Astrocyte (in vitro differentiated cells and primary cell): ENCODE results near the gene CDCA4. TPM values are rescaled to one million over a fixed set of nuclear protein-coding genes. Genes with fewer than 3 reads are reported as not detected.
A peak's percentile ranks its signal among the peaks of the same experiment; 100 is the strongest.

Source experiments
- DNase-seq: peaks from one replicate; pipeline ENCODE4 v3.0.0-alpha.2; 2010; ENCODE audit warnings: low read depth
- FAIRE-seq: peaks from 2 replicates; lab custom pipeline; 2011; peaks lifted over from hg19 to GRCh38; lab: Jason Lieb, UNC
- H2AFZ ChIP-seq: 2 replicates; pipeline ENCODE4 v1.6.0; 2012; ENCODE audit warnings: low read depth, low read length, inconsistent platforms
- H3K27ac ChIP-seq: 2 replicates; pipeline ENCODE4 v1.5.1; 2011; ENCODE audit warnings: low read depth, low read length, inconsistent platforms
- H3K27me3 ChIP-seq: 2 replicates; pipeline ENCODE4 v1.6.0; 2011; ENCODE audit warnings: low read length, inconsistent platforms; ENCODE audit not compliant: insufficient read depth
- H3K36me3 ChIP-seq: 2 replicates; pipeline ENCODE4 v1.5.1; 2011; ENCODE audit warnings: low read length, inconsistent platforms; ENCODE audit not compliant: insufficient read depth
- H3K4me1 ChIP-seq: 2 replicates; pipeline ENCODE4 v1.5.1; 2011; ENCODE audit warnings: low read length, inconsistent platforms; ENCODE audit not compliant: insufficient read depth
- H3K4me2 ChIP-seq: 2 replicates; pipeline ENCODE4 v1.6.0; 2012; ENCODE audit warnings: low read length, inconsistent platforms
- H3K4me3 ChIP-seq: 2 replicates; pipeline ENCODE4 v1.5.1; 2011; ENCODE audit warnings: low read depth, mild to moderate bottlenecking, low read length, inconsistent platforms; ENCODE audit not compliant: insufficient read depth
- H3K79me2 ChIP-seq: 2 replicates; pipeline ENCODE4 v1.6.0; 2012; ENCODE audit warnings: mild to moderate bottlenecking, low read length, inconsistent platforms; ENCODE audit not compliant: insufficient read depth
- H3K9ac ChIP-seq: 2 replicates; pipeline ENCODE4 v1.6.0; 2012; ENCODE audit warnings: mild to moderate bottlenecking, low read length, inconsistent platforms
- H3K9me3 ChIP-seq: 2 replicates; pipeline ENCODE4 v1.5.1; 2012; ENCODE audit warnings: low read depth, mild to moderate bottlenecking, low read length, inconsistent platforms; ENCODE audit not compliant: insufficient read depth
- H4K20me1 ChIP-seq: 2 replicates; pipeline ENCODE4 v1.6.0; 2012; ENCODE audit warnings: low read length, inconsistent platforms; ENCODE audit not compliant: insufficient read depth
- H3K27ac Mint-ChIP-seq: one replicate; pipeline ENCODE4 v1.8.0; 2021; ENCODE audit warnings: mild to moderate bottlenecking, mixed read lengths; ENCODE audit not compliant: unreplicated experiment
- H3K27me3 Mint-ChIP-seq: one replicate; pipeline ENCODE4 v1.8.0; 2021; ENCODE audit warnings: low read depth, mixed read lengths; ENCODE audit not compliant: unreplicated experiment
- H3K36me3 Mint-ChIP-seq: one replicate; pipeline ENCODE4 v1.8.0; 2021; ENCODE audit warnings: low read depth, mixed read lengths; ENCODE audit not compliant: unreplicated experiment
- H3K4me1 Mint-ChIP-seq: one replicate; pipeline ENCODE4 v1.8.0; 2021; ENCODE audit warnings: low read depth, mixed read lengths; ENCODE audit not compliant: unreplicated experiment
- H3K4me3 Mint-ChIP-seq: one replicate; pipeline ENCODE4 v1.8.0; 2021; ENCODE audit warnings: mild to moderate bottlenecking, moderate library complexity, mixed read lengths; ENCODE audit not compliant: unreplicated experiment
- H3K9me3 Mint-ChIP-seq: one replicate; pipeline ENCODE4 v1.8.0; 2021; ENCODE audit warnings: mild to moderate bottlenecking, mixed read lengths; ENCODE audit not compliant: unreplicated experiment
- EZH2 ChIP-seq: IDR thresholded peaks from 2 replicates; pipeline ENCODE4 v1.6.1; 2012; ENCODE audit warnings: mild to moderate bottlenecking, low read length, inconsistent platforms; ENCODE audit not compliant: insufficient read depth
- total RNA-seq: library from RNA; stranded (reverse); gene quantifications from 2 replicates; pipeline ENCODE4 v1.2.1, GENCODE V29; 2021
- TF ChIP-seq, protein P1 (sequence below): IDR thresholded peaks from 2 replicates; pipeline ENCODE4 v1.5.1; 2011; ENCODE audit warnings: low read depth, mild to moderate bottlenecking, inconsistent platforms, low read length, moderate library complexity; ENCODE audit not compliant: insufficient read depth

Gene CDCA4
- total RNA-seq, 1 donor from 2014 or later: 11.3 TPM

DNA sequence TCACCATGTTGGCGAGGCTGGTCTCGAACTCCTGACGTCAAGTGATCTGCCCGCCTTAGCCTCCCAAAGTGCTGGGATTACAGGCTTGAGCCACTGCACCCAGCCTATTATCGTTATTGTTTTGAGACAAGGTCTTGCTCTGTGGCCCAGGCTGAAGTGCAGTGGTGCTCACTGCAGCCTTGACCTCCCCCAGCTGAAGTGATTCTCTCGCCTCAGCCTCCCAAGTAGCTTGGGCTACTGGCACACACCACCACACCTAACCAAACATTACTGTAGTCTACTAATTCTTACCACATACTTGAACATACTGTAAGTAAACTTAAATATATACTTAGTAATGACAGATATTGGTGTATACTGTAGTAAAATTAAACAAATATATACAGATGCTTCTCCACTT, 4.5 kb upstream of the CDCA4 start:
- peaks cover 25% of the 10 kb centered on the region for H3K4me1 Mint-ChIP-seq
- no peaks in the 10 kb centered on the region for H3K27me3 Mint-ChIP-seq
- Histone ChIP-seq H4K20me1 (no peaks in the 10 kb centered on the region), H3K27ac (peak overlapping the region; percentile 92), H3K4me1 (peaks cover 61% of the 10 kb centered on the region), H3K9me3 (no peaks in the 10 kb centered on the region), H2AFZ (no peak overlapping the region), H3K36me3 (no peaks in the 10 kb centered on the region), H3K4me2 (peak overlapping the region; percentile 16), H3K79me2 (peaks cover 15% of the 10 kb centered on the region), H3K9ac (peak overlapping the region; percentile 51), H3K4me3 (no peak overlapping the region), H3K27me3 (no peaks in the 10 kb centered on the region)
- FAIRE-seq (no peak), DNase-seq (no peak)
- no peak overlapping the region for H3K4me3 Mint-ChIP-seq
- no peaks in the 10 kb centered on the region for H3K36me3 Mint-ChIP-seq
- H3K27ac Mint-ChIP-seq: peak overlapping the region; percentile 98
- peaks cover 1% of the 10 kb centered on the region for H3K9me3 Mint-ChIP-seq
- TF ChIP-seq EZH2: no peak
- TF ChIP-seq, protein P1, sequence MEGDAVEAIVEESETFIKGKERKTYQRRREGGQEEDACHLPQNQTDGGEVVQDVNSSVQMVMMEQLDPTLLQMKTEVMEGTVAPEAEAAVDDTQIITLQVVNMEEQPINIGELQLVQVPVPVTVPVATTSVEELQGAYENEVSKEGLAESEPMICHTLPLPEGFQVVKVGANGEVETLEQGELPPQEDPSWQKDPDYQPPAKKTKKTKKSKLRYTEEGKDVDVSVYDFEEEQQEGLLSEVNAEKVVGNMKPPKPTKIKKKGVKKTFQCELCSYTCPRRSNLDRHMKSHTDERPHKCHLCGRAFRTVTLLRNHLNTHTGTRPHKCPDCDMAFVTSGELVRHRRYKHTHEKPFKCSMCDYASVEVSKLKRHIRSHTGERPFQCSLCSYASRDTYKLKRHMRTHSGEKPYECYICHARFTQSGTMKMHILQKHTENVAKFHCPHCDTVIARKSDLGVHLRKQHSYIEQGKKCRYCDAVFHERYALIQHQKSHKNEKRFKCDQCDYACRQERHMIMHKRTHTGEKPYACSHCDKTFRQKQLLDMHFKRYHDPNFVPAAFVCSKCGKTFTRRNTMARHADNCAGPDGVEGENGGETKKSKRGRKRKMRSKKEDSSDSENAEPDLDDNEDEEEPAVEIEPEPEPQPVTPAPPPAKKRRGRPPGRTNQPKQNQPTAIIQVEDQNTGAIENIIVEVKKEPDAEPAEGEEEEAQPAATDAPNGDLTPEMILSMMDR: no peak

DNA sequence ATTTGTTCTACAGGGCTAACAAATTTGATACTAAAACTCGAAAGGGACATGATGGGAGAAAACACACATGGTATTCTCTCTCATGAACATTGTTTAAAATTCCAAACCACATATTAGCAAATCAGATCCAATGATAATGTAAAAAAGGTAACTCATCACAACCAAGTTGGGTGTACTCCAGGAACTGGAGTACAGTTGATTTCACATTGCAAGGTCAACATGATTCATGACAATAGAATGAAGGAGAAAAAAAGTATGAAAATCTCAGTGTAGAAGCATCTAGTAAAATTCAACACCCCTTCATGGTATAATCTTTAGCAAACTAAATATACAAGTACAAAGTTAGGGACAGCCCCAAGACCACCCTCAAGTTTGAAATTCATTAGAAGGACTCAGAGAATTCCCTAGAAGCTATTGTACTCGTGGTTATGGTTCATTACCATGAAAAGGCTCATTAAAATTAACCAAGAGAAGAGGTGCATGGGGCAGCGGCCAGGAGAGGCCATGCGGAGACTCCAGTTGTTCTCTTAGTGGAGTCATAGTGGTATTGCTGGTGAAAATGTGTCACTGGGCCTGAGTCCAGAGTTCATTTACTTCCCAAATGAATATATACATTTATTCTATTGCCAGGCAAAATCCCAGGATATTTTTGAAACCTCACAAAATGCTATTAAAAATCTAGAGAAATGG, 3.1 kb upstream of the CDCA4 start:
- peak overlapping the region; percentile 67 for H3K9ac ChIP-seq

More for the DNA sequence above, 3.1 kb upstream of the CDCA4 start:
- Mint-ChIP-seq H3K4me1 (peaks cover 30% of the 10 kb centered on the region), H3K4me3 (peak overlapping the region; percentile 40), H3K9me3 (peaks cover 1% of the 10 kb centered on the region), H3K27ac (peak overlapping the region; percentile 94), H3K36me3 (no peaks in the 10 kb centered on the region), H3K27me3 (no peaks in the 10 kb centered on the region)
- peaks cover 30% of the 10 kb centered on the region for H3K79me2 ChIP-seq
- peak overlapping the region; percentile 92 for H3K27ac ChIP-seq
- FAIRE-seq: no peak
- DNase-seq: peak; percentile 76
- H4K20me1 ChIP-seq: peaks cover 13% of the 10 kb centered on the region
- H3K4me1 ChIP-seq: peaks cover 71% of the 10 kb centered on the region
- peak overlapping the region; percentile 95 for H3K4me2 ChIP-seq
- no peak overlapping the region for H2AFZ ChIP-seq
- no peak for TF ChIP-seq EZH2
- TF ChIP-seq, protein P1: no peak
- no peak overlapping the region for H3K4me3 ChIP-seq
- H3K27me3 ChIP-seq: no peaks in the 10 kb centered on the region
- no peaks in the 10 kb centered on the region for H3K36me3 ChIP-seq
- no peaks in the 10 kb centered on the region for H3K9me3 ChIP-seq
